Measurements from ENCODE around the gene ARHGAP30.

ARHGAP30 gene

DNA sequence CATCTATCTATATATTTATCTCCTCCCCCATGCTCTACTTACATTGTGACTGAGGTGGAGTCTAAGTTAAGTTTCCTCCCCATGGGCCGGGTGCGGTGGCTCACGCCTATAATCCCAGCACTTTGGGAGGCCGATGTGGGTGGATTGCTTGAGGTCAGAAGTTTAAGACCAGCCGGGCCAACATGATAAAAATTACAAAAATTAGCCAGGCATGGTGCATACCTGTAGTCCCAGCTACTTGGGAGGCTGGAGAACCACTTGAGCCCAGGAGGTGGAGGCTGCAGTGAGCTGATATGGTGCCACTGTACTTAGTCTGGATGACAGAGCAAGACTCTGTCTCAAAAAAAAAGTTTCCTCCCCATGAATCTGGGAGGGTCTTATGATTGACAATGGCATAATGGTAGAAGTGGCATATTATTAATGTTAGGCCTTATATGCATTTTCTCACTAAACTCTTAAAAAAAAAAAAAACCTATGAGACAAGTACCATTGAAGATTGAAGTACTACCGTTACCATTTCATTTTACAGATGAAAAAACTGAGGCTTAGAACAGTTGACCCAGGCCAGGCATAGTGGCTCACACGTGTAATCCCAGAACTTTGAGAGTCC is 60.0 kb downstream of the ARHGAP30 start:
- Histone ChIP-seq H3K36me3 (ENCODE audit: control insufficient read depth, insufficient read depth, low read length) (no peaks in the 10 kb centered on the region), H3K27me3 (replicated peaks; ENCODE audit: control insufficient read depth, insufficient read depth, low read length) (no peaks in the 10 kb centered on the region), H3K4me3 (replicated peaks; ENCODE audit: low read depth, low read length) (no peak overlapping the region)
- no peak for DNase-seq (ENCODE audit: extremely low read depth, insufficient read length)
- TF ChIP-seq, protein P1, sequence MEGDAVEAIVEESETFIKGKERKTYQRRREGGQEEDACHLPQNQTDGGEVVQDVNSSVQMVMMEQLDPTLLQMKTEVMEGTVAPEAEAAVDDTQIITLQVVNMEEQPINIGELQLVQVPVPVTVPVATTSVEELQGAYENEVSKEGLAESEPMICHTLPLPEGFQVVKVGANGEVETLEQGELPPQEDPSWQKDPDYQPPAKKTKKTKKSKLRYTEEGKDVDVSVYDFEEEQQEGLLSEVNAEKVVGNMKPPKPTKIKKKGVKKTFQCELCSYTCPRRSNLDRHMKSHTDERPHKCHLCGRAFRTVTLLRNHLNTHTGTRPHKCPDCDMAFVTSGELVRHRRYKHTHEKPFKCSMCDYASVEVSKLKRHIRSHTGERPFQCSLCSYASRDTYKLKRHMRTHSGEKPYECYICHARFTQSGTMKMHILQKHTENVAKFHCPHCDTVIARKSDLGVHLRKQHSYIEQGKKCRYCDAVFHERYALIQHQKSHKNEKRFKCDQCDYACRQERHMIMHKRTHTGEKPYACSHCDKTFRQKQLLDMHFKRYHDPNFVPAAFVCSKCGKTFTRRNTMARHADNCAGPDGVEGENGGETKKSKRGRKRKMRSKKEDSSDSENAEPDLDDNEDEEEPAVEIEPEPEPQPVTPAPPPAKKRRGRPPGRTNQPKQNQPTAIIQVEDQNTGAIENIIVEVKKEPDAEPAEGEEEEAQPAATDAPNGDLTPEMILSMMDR (IDR thresholded peaks at IDR 0.05; ENCODE audit: insufficient read depth, low read length, poor library complexity, severe bottlenecking) = no peak

DNA sequence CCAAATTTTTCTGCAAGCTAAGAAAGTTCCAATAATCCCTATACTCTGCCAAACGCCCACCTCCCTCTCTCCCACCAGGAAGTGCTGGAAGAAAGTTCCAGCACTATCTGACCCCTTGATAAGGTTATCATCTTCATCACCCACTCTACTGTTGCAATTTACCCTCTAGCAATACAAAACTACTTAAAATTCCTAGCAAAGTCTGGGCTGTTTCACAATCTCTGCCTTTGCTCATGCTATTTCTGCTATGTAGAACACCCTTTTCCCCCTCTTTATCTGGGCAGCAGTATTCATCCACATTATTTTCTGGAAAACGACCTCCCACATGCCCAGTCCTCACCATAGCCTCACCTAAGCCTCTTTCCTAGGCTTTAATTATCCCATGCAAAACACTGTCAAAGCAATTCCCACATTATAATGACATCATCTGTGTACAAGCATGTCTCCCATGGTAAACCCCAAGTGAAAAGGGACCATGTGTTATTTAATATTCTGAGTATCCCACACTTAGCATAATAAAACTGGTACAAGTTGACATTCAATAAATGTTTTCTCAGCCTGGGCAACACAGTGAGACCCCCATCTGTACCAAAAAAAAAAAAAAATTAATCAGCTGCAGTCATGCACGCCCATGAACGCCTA is 60.7 kb downstream of the ARHGAP30 start:
- TF ChIP-seq, protein P1 (IDR thresholded peaks at IDR 0.05; ENCODE audit: insufficient read depth, low read length, poor library complexity, severe bottlenecking) = no peak
- no peak for DNase-seq (ENCODE audit: extremely low read depth, insufficient read length)
- Histone ChIP-seq H3K36me3 (ENCODE audit: control insufficient read depth, insufficient read depth, low read length) (no peaks in the 10 kb centered on the region), H3K27me3 (replicated peaks; ENCODE audit: control insufficient read depth, insufficient read depth, low read length) (no peaks in the 10 kb centered on the region), H3K4me3 (replicated peaks; ENCODE audit: low read depth, low read length) (no peak overlapping the region)

DNA sequence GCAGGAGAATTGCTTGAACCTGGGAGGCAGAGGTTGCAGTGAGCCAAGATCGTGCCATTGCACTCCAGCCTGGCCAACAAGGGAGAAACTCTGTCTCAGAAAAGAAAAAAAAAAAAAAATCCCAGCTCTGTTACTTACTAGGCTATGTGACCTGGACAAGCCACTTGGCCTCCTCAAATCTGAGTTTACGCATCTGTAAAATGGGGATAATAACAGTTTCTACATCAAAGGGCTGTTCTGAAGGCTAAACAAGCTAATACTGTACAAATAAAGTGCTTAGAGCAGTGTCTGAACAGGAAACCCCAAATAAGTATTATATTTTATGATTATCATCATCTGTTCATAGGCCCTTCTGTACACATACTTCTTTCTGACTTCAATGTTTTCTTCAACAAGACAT is 62.3 kb downstream of the ARHGAP30 start:
- no peaks in the 10 kb centered on the region for H3K27me3 ChIP-seq (replicated peaks; ENCODE audit: control insufficient read depth, insufficient read depth, low read length)
- TF ChIP-seq, protein P1 (IDR thresholded peaks at IDR 0.05; ENCODE audit: insufficient read depth, low read length, poor library complexity, severe bottlenecking) = no peak
- DNase-seq (ENCODE audit: extremely low read depth, insufficient read length) = no peak
- no peak overlapping the region for H3K4me3 ChIP-seq (replicated peaks; ENCODE audit: low read depth, low read length)
- no peaks in the 10 kb centered on the region for H3K36me3 ChIP-seq (ENCODE audit: control insufficient read depth, insufficient read depth, low read length)

DNA sequence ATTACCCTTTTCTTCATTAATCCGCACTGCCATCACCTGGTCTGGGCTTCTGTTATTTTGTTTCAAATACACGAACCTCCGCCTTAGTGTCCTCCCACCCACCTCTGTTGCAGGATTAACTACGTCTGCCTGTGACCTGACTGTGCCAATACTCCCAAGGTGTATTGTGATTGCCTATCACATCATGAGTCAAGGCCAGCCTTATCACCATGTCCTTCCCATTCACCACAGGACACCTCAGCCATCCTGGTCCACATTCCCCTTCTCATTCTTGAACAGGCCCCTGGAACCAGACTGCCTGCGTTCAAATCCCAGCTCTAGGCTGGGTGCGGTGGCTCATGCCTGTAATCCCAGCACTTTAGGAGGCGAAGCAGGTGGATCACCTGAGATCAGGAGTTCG is 63.1 kb downstream of the ARHGAP30 start:
- Histone ChIP-seq H3K36me3 (ENCODE audit: control insufficient read depth, insufficient read depth, low read length) (no peaks in the 10 kb centered on the region), H3K4me3 (replicated peaks; ENCODE audit: low read depth, low read length) (no peak overlapping the region), H3K27me3 (replicated peaks; ENCODE audit: control insufficient read depth, insufficient read depth, low read length) (no peaks in the 10 kb centered on the region)
- DNase-seq (ENCODE audit: extremely low read depth, insufficient read length) = no peak
- TF ChIP-seq, protein P1 (IDR thresholded peaks at IDR 0.05; ENCODE audit: insufficient read depth, low read length, poor library complexity, severe bottlenecking) = no peak

DNA sequence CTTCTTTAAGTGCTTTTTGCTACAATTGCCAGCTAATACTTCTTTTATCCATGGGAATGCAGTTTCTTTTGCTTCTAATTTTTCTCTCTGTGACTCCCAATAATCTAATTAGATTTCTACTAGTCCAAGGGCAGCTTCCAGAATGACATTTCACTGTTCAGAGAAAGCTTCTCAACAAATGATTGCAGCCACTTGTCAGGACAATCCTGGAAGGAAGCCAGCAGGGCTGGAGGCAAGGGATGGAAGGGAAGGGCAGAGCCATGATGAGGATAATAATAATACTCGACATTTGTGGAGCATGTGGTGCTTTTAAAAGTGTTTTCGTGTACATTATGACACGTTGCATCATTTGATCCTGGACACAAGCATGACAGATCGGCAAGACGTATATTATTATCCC is 68.2 kb downstream of the ARHGAP30 start:
- no peaks in the 10 kb centered on the region for H3K27me3 ChIP-seq (replicated peaks; ENCODE audit: control insufficient read depth, insufficient read depth, low read length)
- no peak overlapping the region for H3K4me3 ChIP-seq (replicated peaks; ENCODE audit: low read depth, low read length)
- H3K36me3 ChIP-seq (ENCODE audit: control insufficient read depth, insufficient read depth, low read length) = peaks cover 18% of the 10 kb centered on the region
- no peak for DNase-seq (ENCODE audit: extremely low read depth, insufficient read length)
- TF ChIP-seq, protein P1 (IDR thresholded peaks at IDR 0.05; ENCODE audit: insufficient read depth, low read length, poor library complexity, severe bottlenecking) = no peak
